Measurements from ENCODE around the gene CYP4F3. TPM values are rescaled to one million over a fixed set of nuclear protein-coding genes. Genes with fewer than 3 reads are reported as not detected.

Gene CYP4F3
- total and polyA plus RNA-seq, 2 experiments from 2014 or later: not detected

- H3K4me1 ChIP-seq (ENCODE audit: insufficient read depth): no peaks in the 10 kb centered on the region
- H3K27ac ChIP-seq: no peak overlapping the region
- H2AFZ ChIP-seq: no peak overlapping the region
- H3K79me2 ChIP-seq (ENCODE audit: insufficient read depth): no peaks in the 10 kb centered on the region
- 0 to 21% methylated on average over 1 of the region's 1 CpG for WGBS, 2 experiments (ENCODE audit: low coverage in 1 of 2, low lambda C conversion rate in 2 of 2, missing lambda C conversion rate in 2 of 2)
- in situ Hi-C loops (cut with MboI): no loop called here
- no peaks in the 10 kb centered on the region for H4K20me1 ChIP-seq (ENCODE audit: insufficient read depth)
- no peaks in the 10 kb centered on the region for H3K9me3 ChIP-seq (ENCODE audit: low read depth)
- no peak overlapping the region for H3K4me2 ChIP-seq (ENCODE audit: unreplicated experiment)
- H3K9ac ChIP-seq: no peak overlapping the region
- TF ChIP-seq EZH2 (IDR thresholded peaks at IDR 0.05; ENCODE audit: insufficient read depth, poor library complexity, severe bottlenecking) (no peak), EZH2phosphoT487 (IDR thresholded peaks at IDR 0.05; ENCODE audit: insufficient read depth, low read depth) (no peak)
- no peaks in the 10 kb centered on the region for H3K9me2 ChIP-seq (ENCODE audit: insufficient read depth)
- no peak overlapping the region for H3K4me3 ChIP-seq
- H3K27me3 ChIP-seq (replicated peaks; ENCODE audit: insufficient read depth): no peaks in the 10 kb centered on the region
- H3K36me3 ChIP-seq (ENCODE audit: low read depth): no peaks in the 10 kb centered on the region
- DNase-seq: no peak
- H3F3A ChIP-seq (ENCODE audit: insufficient read depth): no peaks in the 10 kb centered on the region
Measured at GRCh38 chr19:15621801-15622200, 18.9 kb upstream of the CYP4F3 start.

GRCh38 chr19:15622991-15623390 lies 17.7 kb upstream of the CYP4F3 start:
- Histone ChIP-seq H3K4me2 (ENCODE audit: unreplicated experiment) (no peak overlapping the region), H3K9me3 (ENCODE audit: low read depth) (no peaks in the 10 kb centered on the region), H3K4me3 (no peak overlapping the region), H3K9ac (no peak overlapping the region), H2AFZ (no peak overlapping the region), H3K4me1 (ENCODE audit: insufficient read depth) (no peaks in the 10 kb centered on the region), H3K36me3 (ENCODE audit: low read depth) (no peaks in the 10 kb centered on the region), H4K20me1 (ENCODE audit: insufficient read depth) (no peaks in the 10 kb centered on the region), H3K9me2 (ENCODE audit: insufficient read depth) (no peaks in the 10 kb centered on the region), H3F3A (ENCODE audit: insufficient read depth) (no peaks in the 10 kb centered on the region), H3K79me2 (ENCODE audit: insufficient read depth) (no peaks in the 10 kb centered on the region), H3K27ac (no peak overlapping the region), H3K27me3 (replicated peaks; ENCODE audit: insufficient read depth) (no peaks in the 10 kb centered on the region)
- no peak for DNase-seq
- 49% methylated on average over 11 of the region's 11 CpGs for WGBS, 2 experiments (ENCODE audit: low coverage in 1 of 2, low lambda C conversion rate in 2 of 2, missing lambda C conversion rate in 2 of 2)
- TF ChIP-seq EZH2phosphoT487 (IDR thresholded peaks at IDR 0.05; ENCODE audit: insufficient read depth, low read depth): no peak
- no peak for TF ChIP-seq EZH2 (IDR thresholded peaks at IDR 0.05; ENCODE audit: insufficient read depth, poor library complexity, severe bottlenecking)
- in situ Hi-C loops (cut with MboI): no loop called here

- Histone ChIP-seq H3K4me1 (ENCODE audit: insufficient read depth) (no peaks in the 10 kb centered on the region), H3K36me3 (ENCODE audit: low read depth) (no peaks in the 10 kb centered on the region), H3K4me2 (ENCODE audit: unreplicated experiment) (no peak overlapping the region), H3K9me2 (ENCODE audit: insufficient read depth) (no peaks in the 10 kb centered on the region), H3K4me3 (no peak overlapping the region), H3K79me2 (ENCODE audit: insufficient read depth) (no peaks in the 10 kb centered on the region), H3K9ac (no peak overlapping the region), H4K20me1 (ENCODE audit: insufficient read depth) (no peaks in the 10 kb centered on the region), H2AFZ (no peak overlapping the region), H3F3A (ENCODE audit: insufficient read depth) (no peaks in the 10 kb centered on the region), H3K9me3 (ENCODE audit: low read depth) (no peaks in the 10 kb centered on the region), H3K27ac (no peak overlapping the region), H3K27me3 (replicated peaks; ENCODE audit: insufficient read depth) (no peaks in the 10 kb centered on the region)
- no peak for DNase-seq
- in situ Hi-C loops (cut with MboI): no loop called here
- TF ChIP-seq EZH2 (IDR thresholded peaks at IDR 0.05; ENCODE audit: insufficient read depth, poor library complexity, severe bottlenecking) (no peak), EZH2phosphoT487 (IDR thresholded peaks at IDR 0.05; ENCODE audit: insufficient read depth, low read depth) (no peak)
- WGBS, 2 experiments (ENCODE audit: low coverage in 1 of 2, low lambda C conversion rate in 2 of 2, missing lambda C conversion rate in 2 of 2): 2 to 4% methylated on average over 9 of the region's 9 CpGs
Measured at GRCh38 chr19:15623711-15624318, 16.9 kb upstream of the CYP4F3 start.

- in situ Hi-C loops (cut with MboI): loop anchor here (25.0 kb wide), 2 partner anchors 559 to 759 kb away; partner anchors contain the start of genes AP1M1 and FAM32A
- TF ChIP-seq EZH2 (IDR thresholded peaks at IDR 0.05; ENCODE audit: insufficient read depth, poor library complexity, severe bottlenecking) (no peak), EZH2phosphoT487 (IDR thresholded peaks at IDR 0.05; ENCODE audit: insufficient read depth, low read depth) (no peak)
- Histone ChIP-seq H4K20me1 (ENCODE audit: insufficient read depth) (no peaks in the 10 kb centered on the region), H3F3A (ENCODE audit: insufficient read depth) (no peaks in the 10 kb centered on the region), H3K27ac (no peak overlapping the region), H2AFZ (no peak overlapping the region), H3K4me1 (ENCODE audit: insufficient read depth) (no peaks in the 10 kb centered on the region), H3K79me2 (ENCODE audit: insufficient read depth) (no peaks in the 10 kb centered on the region), H3K9ac (no peak overlapping the region), H3K4me2 (ENCODE audit: unreplicated experiment) (no peak overlapping the region), H3K27me3 (replicated peaks; ENCODE audit: insufficient read depth) (no peaks in the 10 kb centered on the region), H3K9me2 (ENCODE audit: insufficient read depth) (no peaks in the 10 kb centered on the region), H3K9me3 (ENCODE audit: low read depth) (no peaks in the 10 kb centered on the region), H3K4me3 (no peak overlapping the region), H3K36me3 (ENCODE audit: low read depth) (no peaks in the 10 kb centered on the region)
- 26 to 28% methylated on average over 21 to 22 of the region's 22 CpGs for WGBS, 2 experiments (ENCODE audit: low coverage in 1 of 2, low lambda C conversion rate in 2 of 2, missing lambda C conversion rate in 2 of 2)
- DNase-seq: no peak
Measured at GRCh38 chr19:15628236-15629002, 12.3 kb upstream of the CYP4F3 start.
